Endodermal cell (in vitro differentiated cells): ENCODE measurements around the gene SPON1. TPM values are rescaled to one million over a fixed set of nuclear protein-coding genes. Genes with fewer than 3 reads are reported as not detected.

ENCODE experiments used
- DNase-seq: peaks from one replicate; pipeline ENCODE4 v3.0.0-alpha.2; 2017
- H3K27ac ChIP-seq: 2 replicates; pipeline ENCODE4 v1.5.1; 2013; ENCODE audit warnings: mild to moderate bottlenecking, low read depth, low read length, moderate library complexity
- H3K27me3 ChIP-seq: 2 replicates; pipeline ENCODE4 v1.6.1; 2013; ENCODE audit warnings: mild to moderate bottlenecking, low read length, moderate library complexity; ENCODE audit not compliant: insufficient read depth, control insufficient read depth, poor library complexity, severe bottlenecking
- H3K36me3 ChIP-seq: 2 replicates; pipeline ENCODE4 v1.7.0; 2013; ENCODE audit warnings: mild to moderate bottlenecking, low read length, moderate library complexity; ENCODE audit not compliant: control insufficient read depth, insufficient read depth
- H3K4me1 ChIP-seq: one replicate; pipeline ENCODE4 v1.7.0; 2013; ENCODE audit warnings: low read length; ENCODE audit not compliant: control insufficient read depth, insufficient read depth
- H3K4me3 ChIP-seq: 2 replicates; pipeline ENCODE4 v1.5.1; 2013; ENCODE audit warnings: mild to moderate bottlenecking, low read length, moderate library complexity
- H3K9ac ChIP-seq: 2 replicates; pipeline ENCODE4 v1.6.1; 2013; ENCODE audit warnings: mild to moderate bottlenecking, low read length, moderate library complexity; ENCODE audit not compliant: poor library complexity, severe bottlenecking; ENCODE audit errors: extremely low read depth
- H3K9me3 ChIP-seq: 2 replicates; pipeline ENCODE4 v1.6.1; 2013; ENCODE audit warnings: mild to moderate bottlenecking, low read length, moderate library complexity; ENCODE audit not compliant: control insufficient read depth
- H3K27ac Mint-ChIP-seq: 2 replicates; pipeline ENCODE4 v1.8.0; 2020; ENCODE audit warnings: mixed read lengths
- H3K27me3 Mint-ChIP-seq: 2 replicates; pipeline ENCODE4 v1.8.0; 2021; ENCODE audit warnings: mild to moderate bottlenecking, mixed read lengths; ENCODE audit not compliant: insufficient read depth
- H3K36me3 Mint-ChIP-seq: 2 replicates; pipeline ENCODE4 v1.8.0; 2020; ENCODE audit warnings: low read depth, mixed read lengths
- H3K4me1 Mint-ChIP-seq: 2 replicates; pipeline ENCODE4 v1.8.0; 2020; ENCODE audit warnings: mixed read lengths
- H3K4me3 Mint-ChIP-seq: 2 replicates; pipeline ENCODE4 v1.8.0; 2020; ENCODE audit warnings: mild to moderate bottlenecking, moderate library complexity, mixed read lengths
- H3K9me3 Mint-ChIP-seq: 2 replicates; pipeline ENCODE4 v1.8.0; 2020; ENCODE audit warnings: mild to moderate bottlenecking, mixed read lengths
- CTCF ChIP-seq: fragments of 200-600 bp; sonication (generic); conservative IDR thresholded peaks from 2 replicates; pipeline ENCODE4 v1.5.0; 2021; ENCODE audit warnings: antibody characterized with exemption, mild to moderate bottlenecking
- WGBS, 2 experiments: methylation state at CpG; one replicate each; pipeline versions ENCODE4 v1.1.5 to v1.1.7; 2013; ENCODE audit warnings: missing lambda C conversion rate in 2 of 2, mixed read lengths in 1 of 2; ENCODE audit not compliant: insufficient coverage in 1 of 2, insufficient read length in 1 of 2; 5-methylcytosine and 5-hydroxymethylcytosine counted together
- total RNA-seq, 2 donors: library from RNA; stranded (reverse); fragmentation: NEBNext Ultra II Directional in 1 of 2; extraction: Animal tissue kit (Norgen Biotek cat#: 25700) in 1 of 2; gene quantifications; 2 replicates in 1 of 2; 3 replicates in 1 of 2; pipeline ENCODE4 v1.2.1, GENCODE V29; 2021

The SPON1 gene
- total RNA-seq, 2 donors from 2014 or later, result 0.13 to 1.6 TPM

GRCh38 chr11:14253421-14253820, 290.9 kb downstream of the SPON1 start:
- Mint-ChIP-seq H3K9me3 (no peaks in the 10 kb centered on the region), H3K4me3 (no peak overlapping the region), H3K27me3 (peaks cover 46% of the 10 kb centered on the region), H3K27ac (no peak overlapping the region), H3K36me3 (no peaks in the 10 kb centered on the region), H3K4me1 (peaks cover 15% of the 10 kb centered on the region)
- no peak overlapping the region for H3K9ac ChIP-seq
- WGBS, 2 experiments, result 83 to 91% methylated on average over 1 to 2 of the region's 2 CpGs
- H3K36me3 ChIP-seq, result no peaks in the 10 kb centered on the region
- no peak for DNase-seq
- H3K4me3 ChIP-seq, result no peak overlapping the region
- peaks cover 5% of the 10 kb centered on the region for H3K4me1 ChIP-seq
- no peaks in the 10 kb centered on the region for H3K9me3 ChIP-seq
- TF ChIP-seq CTCF, result no peak
- peaks cover 66% of the 10 kb centered on the region for H3K27me3 ChIP-seq
- H3K27ac ChIP-seq, result no peak overlapping the region

DNA sequence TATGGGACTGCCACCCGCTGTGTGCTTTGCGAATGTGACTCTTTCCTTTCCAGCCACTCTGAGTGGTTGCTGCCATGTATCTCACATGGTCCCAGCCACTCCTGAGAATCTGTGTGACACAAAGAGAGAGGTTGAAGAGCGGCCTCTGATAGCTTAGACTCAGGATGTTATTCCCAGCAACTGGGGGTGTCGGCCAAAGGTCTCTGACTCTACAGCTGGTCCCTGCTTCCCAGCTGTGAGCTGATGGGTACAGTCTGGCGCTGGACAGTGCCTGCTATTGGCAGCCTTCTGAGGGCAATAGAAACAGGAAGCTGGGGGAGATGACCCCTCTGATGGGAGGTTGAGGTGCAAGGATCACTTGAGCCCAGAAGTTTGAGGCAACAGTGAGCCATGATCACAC, 291.3 kb downstream of the SPON1 start:
- no peak for TF ChIP-seq CTCF
- H3K27ac Mint-ChIP-seq, result no peak overlapping the region
- Histone ChIP-seq H3K36me3 (no peaks in the 10 kb centered on the region), H3K4me3 (no peak overlapping the region), H3K9ac (no peak overlapping the region), H3K27me3 (peaks cover 70% of the 10 kb centered on the region), H3K4me1 (peaks cover under 1% of the 10 kb centered on the region), H3K27ac (no peak overlapping the region), H3K9me3 (no peaks in the 10 kb centered on the region)
- no peaks in the 10 kb centered on the region for H3K9me3 Mint-ChIP-seq
- H3K36me3 Mint-ChIP-seq, result no peaks in the 10 kb centered on the region
- peaks cover 11% of the 10 kb centered on the region for H3K4me1 Mint-ChIP-seq
- H3K27me3 Mint-ChIP-seq, result peaks cover 46% of the 10 kb centered on the region
- WGBS, 2 experiments, result 93 to 94% methylated on average over 4 to 5 of the region's 5 CpGs
- peak; percentile 37 for DNase-seq
- no peak overlapping the region for H3K4me3 Mint-ChIP-seq

DNA sequence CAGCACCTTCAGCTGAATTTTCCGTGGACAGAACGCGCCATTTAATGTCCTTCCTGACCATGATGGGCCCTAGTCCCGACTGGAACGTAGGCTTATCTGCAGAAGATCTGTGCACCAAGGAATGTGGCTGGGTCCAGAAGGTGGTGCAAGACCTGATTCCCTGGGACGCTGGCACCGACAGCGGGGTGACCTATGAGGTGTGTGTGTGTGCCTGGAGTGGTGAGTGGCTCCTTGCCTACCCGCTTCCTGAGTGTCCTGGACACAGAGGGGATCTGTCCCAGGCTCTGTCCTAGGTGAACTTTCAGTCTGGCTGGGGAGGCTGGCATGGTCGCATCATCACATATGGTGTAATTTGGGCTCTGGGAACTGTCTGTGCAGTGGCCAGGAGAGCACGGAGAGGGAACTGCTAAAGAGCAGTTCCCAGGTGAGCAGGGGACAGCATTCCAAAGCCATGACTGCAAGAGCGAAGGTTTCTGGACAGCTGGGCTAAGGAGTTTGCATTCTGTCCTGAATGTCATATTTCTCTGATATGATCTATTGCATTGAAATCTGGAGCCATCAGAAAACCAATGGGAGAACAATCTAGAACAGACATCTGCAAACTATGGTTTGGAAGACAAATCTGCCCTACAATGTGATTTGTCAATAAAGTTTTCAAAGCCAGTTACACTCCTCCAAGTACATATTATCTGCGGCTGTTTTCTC, 292.2 kb downstream of the SPON1 start:
- H3K27me3 Mint-ChIP-seq, result peaks cover 54% of the 10 kb centered on the region
- peak overlapping the region; percentile 26 for H3K27ac Mint-ChIP-seq
- H3K9me3 ChIP-seq, result no peaks in the 10 kb centered on the region
- H3K27me3 ChIP-seq, result peaks cover 78% of the 10 kb centered on the region
- WGBS, 2 experiments, result 96% methylated on average over 9 to 13 of the region's 13 CpGs
- no peak overlapping the region for H3K4me3 Mint-ChIP-seq
- TF ChIP-seq CTCF, result no peak
- H3K4me1 Mint-ChIP-seq, result peaks cover 7% of the 10 kb centered on the region
- no peak overlapping the region for H3K9ac ChIP-seq
- DNase-seq, result peak; percentile 45
- H3K36me3 ChIP-seq, result no peaks in the 10 kb centered on the region
- no peak overlapping the region for H3K27ac ChIP-seq
- no peak overlapping the region for H3K4me3 ChIP-seq
- no peaks in the 10 kb centered on the region for H3K36me3 Mint-ChIP-seq
- no peaks in the 10 kb centered on the region for H3K9me3 Mint-ChIP-seq
- no peaks in the 10 kb centered on the region for H3K4me1 ChIP-seq
